Measurements from ENCODE around the gene DCDC1. TPM values are rescaled to one million over a fixed set of nuclear protein-coding genes. Genes with fewer than 3 reads are reported as not detected.

DCDC1 gene
- total RNA-seq, 1 donor from 2014 or later: 0.93 TPM

GRCh38 chr11:31110830-31111229 is 258.7 kb downstream of the DCDC1 start:
- no peaks in the 10 kb centered on the region for H3K27me3 ChIP-seq
- H3K9me3 ChIP-seq: no peaks in the 10 kb centered on the region
- H3K4me1 ChIP-seq: no peaks in the 10 kb centered on the region
- no peak overlapping the region for H3K27ac ChIP-seq
- no peak for DNase-seq
- no peak overlapping the region for H3K4me3 ChIP-seq
- no peak for TF ChIP-seq CTCF (IDR thresholded peaks at IDR 0.05)
- H3K36me3 ChIP-seq: no peaks in the 10 kb centered on the region
- intact Hi-C loops (cut with DNase I): no loop called here
- ATAC-seq: no peak

- DNase-seq (no peak), ATAC-seq (no peak)
- Histone ChIP-seq H3K4me3 (no peak overlapping the region), H3K27me3 (no peaks in the 10 kb centered on the region), H3K27ac (no peak overlapping the region), H3K4me1 (no peaks in the 10 kb centered on the region), H3K9me3 (no peaks in the 10 kb centered on the region), H3K36me3 (no peaks in the 10 kb centered on the region)
- no peak for TF ChIP-seq CTCF (IDR thresholded peaks at IDR 0.05)
- intact Hi-C loops (cut with DNase I): no loop called here
Measured at GRCh38 chr11:31109446-31109845, 260.1 kb downstream of the DCDC1 start.

- Histone ChIP-seq H3K36me3 (no peaks in the 10 kb centered on the region), H3K4me1 (no peaks in the 10 kb centered on the region), H3K27me3 (no peaks in the 10 kb centered on the region), H3K9me3 (no peaks in the 10 kb centered on the region), H3K4me3 (no peak overlapping the region), H3K27ac (no peak overlapping the region)
- TF ChIP-seq CTCF (IDR thresholded peaks at IDR 0.05): no peak
- DNase-seq (no peak), ATAC-seq (no peak)
- intact Hi-C loops (cut with DNase I): no loop called here
Measured at GRCh38 chr11:31107649-31108048, 261.9 kb downstream of the DCDC1 start.

- ATAC-seq (peak; percentile 71), DNase-seq (peak; percentile 57)
- intact Hi-C loops (cut with DNase I): no loop called here
- Histone ChIP-seq H3K36me3 (no peaks in the 10 kb centered on the region), H3K4me1 (no peaks in the 10 kb centered on the region), H3K27ac (no peak overlapping the region), H3K27me3 (no peaks in the 10 kb centered on the region), H3K4me3 (no peak overlapping the region), H3K9me3 (no peaks in the 10 kb centered on the region)
- TF ChIP-seq CTCF (IDR thresholded peaks at IDR 0.05): peak; percentile 65
Measured at GRCh38 chr11:31106968-31107576, 262.5 kb downstream of the DCDC1 start.

- TF ChIP-seq CTCF (IDR thresholded peaks at IDR 0.05): no peak
- no peak overlapping the region for H3K27ac ChIP-seq
- no peak overlapping the region for H3K4me3 ChIP-seq
- H3K4me1 ChIP-seq: no peaks in the 10 kb centered on the region
- ATAC-seq (no peak), DNase-seq (no peak)
- H3K36me3 ChIP-seq: no peaks in the 10 kb centered on the region
- no peaks in the 10 kb centered on the region for H3K9me3 ChIP-seq
- no peaks in the 10 kb centered on the region for H3K27me3 ChIP-seq
- intact Hi-C loops (cut with DNase I): no loop called here
Measured at GRCh38 chr11:31106326-31106725, 263.2 kb downstream of the DCDC1 start.

- TF ChIP-seq CTCF (IDR thresholded peaks at IDR 0.05): no peak
Measured at GRCh38 chr11:31102875-31103274, 266.7 kb downstream of the DCDC1 start.

More at GRCh38 chr11:31102875-31103274, 266.7 kb downstream of the DCDC1 start:
- Histone ChIP-seq H3K36me3 (no peaks in the 10 kb centered on the region), H3K4me1 (no peaks in the 10 kb centered on the region), H3K27me3 (no peaks in the 10 kb centered on the region), H3K9me3 (no peaks in the 10 kb centered on the region), H3K4me3 (no peak overlapping the region), H3K27ac (no peak overlapping the region)
- ATAC-seq (no peak), DNase-seq (no peak)
- intact Hi-C loops (cut with DNase I): no loop called here
